ENCODE measurements around the gene MICAL3. TPM values are rescaled to one million over a fixed set of nuclear protein-coding genes. Genes with fewer than 3 reads are reported as not detected.
A peak's percentile ranks its signal among the peaks of the same experiment; 100 is the strongest.

Gene MICAL3
- total and polyA plus RNA-seq, 9 of the 15 experiments (the other 6 are each of a cell fraction or from before 2014, with no cell fraction given) = 0.53 to 32.1 (median 12.3) TPM

DNA sequence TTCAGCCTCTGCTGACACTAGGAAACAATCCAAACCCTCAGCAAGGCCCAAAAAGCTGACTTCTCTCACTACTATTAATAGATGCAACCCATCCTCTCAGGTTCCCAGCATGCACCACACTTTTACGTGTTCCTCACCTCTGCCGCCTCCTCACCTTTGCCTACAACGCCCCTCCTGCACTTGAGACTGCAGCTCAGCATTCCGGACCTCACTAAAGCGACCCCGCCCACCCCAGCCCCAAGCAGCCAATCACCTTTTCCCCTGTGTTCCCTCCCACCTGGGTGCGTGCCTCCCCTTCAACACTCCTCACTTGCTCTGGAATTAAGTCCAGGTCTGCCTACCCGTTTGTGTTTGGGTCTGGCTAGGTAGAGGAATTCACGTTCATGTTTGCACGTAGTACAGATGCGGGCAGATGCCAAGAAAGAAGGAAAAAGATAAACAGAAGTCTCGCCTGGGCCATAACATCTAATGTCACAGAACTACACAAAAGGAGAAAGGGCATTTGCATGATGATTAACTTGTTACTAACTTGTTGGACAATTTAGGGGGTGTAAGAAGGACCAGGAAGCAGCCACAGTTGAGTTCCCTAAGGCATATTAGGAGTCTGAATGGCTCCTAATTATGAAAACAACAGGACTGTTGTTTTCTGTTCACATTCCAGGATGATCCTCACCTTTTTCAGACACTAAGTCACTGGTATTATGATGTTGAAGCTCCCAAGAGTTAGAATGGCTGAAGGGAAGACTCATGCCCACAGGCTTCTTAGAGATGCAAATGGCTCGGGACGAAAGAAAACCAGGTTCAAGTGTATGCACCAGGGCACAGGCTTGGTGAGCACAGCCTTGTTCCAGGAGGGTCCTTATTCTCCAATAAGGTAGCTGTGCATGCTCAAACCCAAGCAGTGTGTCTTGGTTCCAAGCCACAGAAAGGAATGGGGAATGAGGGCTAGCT is 102.2 kb downstream of the MICAL3 start:
- peaks cover 62% of the 10 kb centered on the region for H3K79me2 ChIP-seq (ENCODE audit: control insufficient read depth, insufficient read depth, low read length)
- ATAC-seq (peak; percentile 45), DNase-seq (ENCODE audit: extremely low read depth in 1 of 4, low spot score in 3 of 4) (peak; percentile 81 to 99 (median 97)), FAIRE-seq (peak; percentile 54)
- H3K27me3 ChIP-seq (ENCODE audit: control insufficient read depth in 2 of 2, insufficient read depth in 2 of 2, low read length in 2 of 2) = no peaks in the 10 kb centered on the region
- POLR2A ChIA-PET = interaction anchor here (1.1 to 2.3 kb wide), 3 partner anchors 9 to 17 kb away, joined by 3 to 9 read pairs (median 8); no protein-coding TSS in a partner anchor
- no peak overlapping the region for H3K27ac ChIP-seq (ENCODE audit: extremely low read depth, low read depth, low read length)
- no peak overlapping the region for H3K4me3 ChIP-seq
- 28% methylated on average over 13 of the region's 14 CpGs for WGBS (ENCODE audit: insufficient coverage, low coverage, missing lambda C conversion rate)
- no peaks in the 10 kb centered on the region for H3K9me3 ChIP-seq (replicated peaks; ENCODE audit: control insufficient read depth, insufficient read depth, low read depth, low read length)
- intact Hi-C loops (cut with micrococcal nuclease) (loop anchor here (2.0 kb wide), 2 partner anchors 59 to 79 kb away; no protein-coding TSS in a partner anchor), in situ Hi-C loops (cut with MboI) (no loop called here)
- peaks cover 41 to 50% of the 10 kb centered on the region in 2 experiments for H3K4me1 ChIP-seq (replicated peaks in 1 of 2; ENCODE audit: control insufficient read depth in 2 of 2, insufficient read depth in 2 of 2, low read length in 2 of 2)
- no peak overlapping the region for H2AFZ ChIP-seq (ENCODE audit: low read depth, low read length)
- peaks cover 8% of the 10 kb centered on the region for H3K9me1 ChIP-seq (ENCODE audit: control insufficient read depth, insufficient read depth, low read length)
- H3K4me2 ChIP-seq (ENCODE audit: insufficient read depth, low read length) = peak overlapping the region; percentile 13; the same call in 1 of the 2 replicates
- H3K36me3 ChIP-seq (ENCODE audit: control insufficient read depth, insufficient read depth, low read length) = no peaks in the 10 kb centered on the region
- peaks cover 44% of the 10 kb centered on the region for H4K20me1 ChIP-seq (replicated peaks; ENCODE audit: control insufficient read depth, insufficient read depth, low read length)
- no TSS peak for BruUV-seq (replicated peaks)
- H3K9ac ChIP-seq (ENCODE audit: insufficient read depth in 1 of 2, low read depth in 2 of 2, low read length in 2 of 2) = peak overlapping the region in 1 of 2 experiments; percentile 17; a peak in 1 of 4 replicates
- CTCF ChIA-PET (ENCODE audit: low intra/inter-chr PET ratio) = no interaction called here
- TF ChIP-seq, protein P1, sequence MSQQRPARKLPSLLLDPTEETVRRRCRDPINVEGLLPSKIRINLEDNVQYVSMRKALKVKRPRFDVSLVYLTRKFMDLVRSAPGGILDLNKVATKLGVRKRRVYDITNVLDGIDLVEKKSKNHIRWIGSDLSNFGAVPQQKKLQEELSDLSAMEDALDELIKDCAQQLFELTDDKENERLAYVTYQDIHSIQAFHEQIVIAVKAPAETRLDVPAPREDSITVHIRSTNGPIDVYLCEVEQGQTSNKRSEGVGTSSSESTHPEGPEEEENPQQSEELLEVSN (IDR thresholded peaks at IDR 0.05; ENCODE audit: borderline replicate concordance in 1 of 2, extremely low read depth in 1 of 2, insufficient read depth in 1 of 2, insufficient read length in 1 of 2, low read depth in 1 of 2, low read length in 1 of 2, poor library complexity in 1 of 2, severe bottlenecking in 1 of 2) = peak in 1 of 2 experiments; percentile 43
- TF ChIP-seq ZNF431 (CRISPR knock-in tag; IDR thresholded peaks at IDR 0.05) = no peak

Data from K562 (cell line).